ENCODE measurements around the gene CLEC19A.

GRCh38 chr16:19338335-19338734 lies 52.8 kb downstream of the CLEC19A start:
- TF ChIP-seq POLR2A (IDR thresholded peaks at IDR 0.05; ENCODE audit: low read depth, low read length), result no peak
- no peak for TF ChIP-seq POLR2AphosphoS5 (IDR thresholded peaks at IDR 0.05; ENCODE audit: low read depth, low read length)
- no peak for TF ChIP-seq PAX5 (IDR thresholded peaks at IDR 0.05; ENCODE audit: insufficient read depth, low read length, severe bottlenecking)
- no peak for TF ChIP-seq SPI1 (IDR thresholded peaks at IDR 0.05; ENCODE audit: low read depth, low read length)

Measured in GM12891 (cell line).